Retinal pigment epithelial cell (primary cell): ENCODE measurements around the gene WWOX.

Experiments used
- DNase-seq: peaks from one replicate; pipeline ENCODE4 v3.0.0-alpha.2; 2010; ENCODE audit warnings: low read depth
- H3K4me3 ChIP-seq: 2 replicates; pipeline ENCODE4 v1.5.1; 2011; ENCODE audit warnings: mild to moderate bottlenecking, low read length, control low read depth, moderate library complexity
- CTCF ChIP-seq: conservative IDR thresholded peaks from 2 replicates; pipeline ENCODE4 v1.5.1; 2011; ENCODE audit warnings: low read depth, low read length, control low read depth, inconsistent platforms

WWOX gene

GRCh38 chr16:78842950-78843349, 743.5 kb downstream of the WWOX start:
- no peak for DNase-seq
- no peak for TF ChIP-seq CTCF
- H3K4me3 ChIP-seq, result no peak overlapping the region

GRCh38 chr16:78843978-78844377, 744.5 kb downstream of the WWOX start:
- DNase-seq, result no peak
- no peak overlapping the region for H3K4me3 ChIP-seq
- TF ChIP-seq CTCF, result no peak

- TF ChIP-seq CTCF, result no peak
- no peak overlapping the region for H3K4me3 ChIP-seq
- no peak for DNase-seq
Observed at GRCh38 chr16:78844682-78845081, 745.2 kb downstream of the WWOX start.

GRCh38 chr16:78851266-78851665, 751.8 kb downstream of the WWOX start:
- no peak for TF ChIP-seq CTCF
- H3K4me3 ChIP-seq, result no peak overlapping the region
- DNase-seq, result no peak

- no peak for TF ChIP-seq CTCF
- no peak overlapping the region for H3K4me3 ChIP-seq
- DNase-seq, result no peak
Observed at GRCh38 chr16:78852081-78852635, 752.7 kb downstream of the WWOX start.

- H3K4me3 ChIP-seq, result no peak overlapping the region
- DNase-seq, result no peak
- no peak for TF ChIP-seq CTCF
Observed at GRCh38 chr16:78862022-78862421, 762.6 kb downstream of the WWOX start.

GRCh38 chr16:78866521-78866920, 767.1 kb downstream of the WWOX start:
- H3K4me3 ChIP-seq, result no peak overlapping the region
- DNase-seq, result no peak
- no peak for TF ChIP-seq CTCF
